NCI-H748 (cell line): ENCODE measurements around the gene ASTN2.

Experiments used
- DNase-seq: peaks from one replicate; lab custom pipeline; 2025; ENCODE audit not compliant: unreplicated experiment; lab: John Stamatoyannopoulos, UW

The ASTN2 gene

DNA sequence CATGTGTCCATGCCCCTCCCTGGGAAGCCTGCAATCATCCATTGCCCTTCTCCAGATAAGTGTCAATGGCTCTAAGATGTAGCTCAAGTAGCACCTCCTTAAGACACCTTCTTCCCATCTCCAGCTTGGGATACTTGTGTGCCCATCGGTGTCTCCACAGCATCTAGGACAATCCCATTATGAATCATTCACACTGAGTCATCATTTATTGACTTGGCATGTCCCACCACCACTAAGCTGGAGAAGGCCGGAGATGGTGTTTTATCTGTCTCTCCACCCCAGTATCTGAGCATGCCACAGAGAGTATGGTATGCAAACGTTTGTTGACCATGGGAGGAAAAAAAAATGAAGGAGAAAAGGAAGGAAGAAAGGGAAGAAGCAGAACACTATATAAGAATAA is 385.5 kb downstream of the ASTN2 start:
- no peak for DNase-seq

DNA sequence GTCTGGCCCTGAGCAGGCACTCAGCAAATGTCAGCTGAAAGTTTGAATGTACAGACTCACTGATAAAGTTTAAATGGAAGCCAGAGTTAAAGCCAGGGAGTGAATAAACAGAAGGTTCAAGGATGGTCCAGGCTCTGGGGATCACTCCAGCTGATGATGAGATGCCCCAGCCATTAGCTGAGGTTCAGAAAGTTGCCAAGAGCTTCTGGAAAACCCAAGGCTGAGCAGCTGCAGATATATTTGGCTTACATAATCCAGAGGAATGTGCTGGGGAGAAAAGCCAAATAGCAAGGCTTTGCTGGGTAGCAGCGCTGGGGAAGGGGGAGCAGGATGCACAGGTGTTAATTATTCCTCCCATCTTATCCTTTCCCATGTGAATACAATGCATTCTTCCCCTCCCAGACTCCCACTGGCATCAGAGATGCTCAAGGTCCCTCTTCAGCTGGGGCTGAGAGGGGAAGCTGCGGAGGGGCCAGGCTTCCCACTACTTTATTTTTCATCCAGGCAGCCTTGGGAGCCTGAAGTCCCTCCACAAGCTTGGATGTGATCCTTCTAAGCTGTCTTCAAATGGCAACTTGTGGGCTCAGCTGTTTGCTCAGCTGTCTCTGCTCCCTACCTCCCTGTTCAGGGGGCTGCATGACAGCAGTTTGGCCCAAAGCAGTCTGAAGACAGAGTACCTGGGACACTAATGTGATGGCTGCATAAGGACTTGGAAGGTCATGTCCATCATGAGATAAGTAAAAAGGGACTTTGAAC is 386.6 kb downstream of the ASTN2 start:
- no peak for DNase-seq

DNA sequence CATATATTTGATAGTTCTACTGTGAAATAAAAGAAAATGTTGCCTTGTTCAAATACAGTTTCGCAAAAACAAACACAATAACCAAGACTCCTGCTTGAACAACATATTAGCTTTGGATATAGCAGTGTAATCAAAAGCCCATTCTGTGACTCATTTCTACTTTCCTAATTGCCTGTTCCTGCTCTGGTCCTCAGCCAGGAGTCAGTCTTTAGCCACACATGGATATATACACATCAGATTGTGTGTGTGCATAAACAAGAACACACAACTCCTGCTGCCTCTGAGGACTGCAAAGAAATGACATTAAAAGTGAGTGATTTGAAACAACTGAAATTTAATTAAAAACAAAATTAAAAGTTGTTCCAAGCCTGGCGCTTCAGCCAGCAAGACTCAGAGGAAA is 393.0 kb downstream of the ASTN2 start:
- peak; percentile 68 for DNase-seq

DNA sequence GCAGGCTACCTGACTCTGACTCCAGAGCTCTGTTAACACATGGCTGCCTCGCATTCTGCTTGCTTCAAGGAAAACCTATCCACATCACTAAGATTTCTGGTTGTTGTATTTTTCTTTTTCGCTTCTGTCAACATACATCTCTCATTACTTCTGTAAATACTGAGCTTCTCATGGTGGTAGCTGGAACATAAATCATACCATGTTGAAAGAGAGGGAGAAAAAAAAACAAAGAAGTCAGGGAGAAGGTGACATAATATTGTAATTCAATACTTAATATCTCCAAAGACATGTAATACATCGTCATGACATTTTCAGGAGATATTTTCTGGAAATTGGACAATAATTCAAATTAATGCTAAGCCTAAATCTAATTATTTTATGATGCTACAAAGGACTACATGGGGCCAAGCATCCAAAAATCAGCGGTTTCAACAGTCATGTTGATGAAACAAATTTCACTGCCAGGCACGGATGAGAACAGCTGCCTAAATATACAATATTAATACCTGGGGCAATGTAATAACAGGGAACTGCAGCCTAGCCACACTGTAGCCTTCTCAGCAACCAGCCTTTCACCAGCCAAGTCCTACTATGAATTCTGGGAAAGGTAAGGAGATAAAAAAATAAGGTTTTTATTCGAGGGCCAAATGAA is 395.8 kb downstream of the ASTN2 start:
- DNase-seq, result no peak

DNA sequence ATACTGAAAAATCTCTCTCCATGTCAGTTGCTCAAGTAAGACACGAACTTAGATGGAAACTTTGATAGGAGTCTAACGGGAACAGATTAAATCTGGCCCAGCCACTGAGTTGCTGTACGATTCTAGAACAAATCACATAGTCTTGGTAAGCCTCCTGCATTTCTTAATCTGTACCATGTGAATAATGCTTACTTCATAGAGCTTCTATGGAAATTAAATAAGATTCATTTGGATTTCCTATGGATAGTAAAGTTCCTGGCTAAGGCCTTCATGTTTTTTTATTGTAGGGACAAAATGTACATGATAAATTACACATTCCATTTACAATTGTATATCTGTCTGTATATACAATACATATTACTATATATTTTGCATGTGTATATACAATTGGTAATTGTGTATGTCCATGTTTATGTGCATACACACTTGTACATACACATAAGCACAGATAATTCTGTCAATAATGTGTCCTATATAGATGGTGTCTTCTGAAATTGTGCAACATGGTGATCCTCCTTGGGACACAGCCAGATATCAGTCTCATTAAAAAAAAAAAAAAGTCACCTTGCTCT is 397.4 kb downstream of the ASTN2 start:
- DNase-seq, result no peak

DNA sequence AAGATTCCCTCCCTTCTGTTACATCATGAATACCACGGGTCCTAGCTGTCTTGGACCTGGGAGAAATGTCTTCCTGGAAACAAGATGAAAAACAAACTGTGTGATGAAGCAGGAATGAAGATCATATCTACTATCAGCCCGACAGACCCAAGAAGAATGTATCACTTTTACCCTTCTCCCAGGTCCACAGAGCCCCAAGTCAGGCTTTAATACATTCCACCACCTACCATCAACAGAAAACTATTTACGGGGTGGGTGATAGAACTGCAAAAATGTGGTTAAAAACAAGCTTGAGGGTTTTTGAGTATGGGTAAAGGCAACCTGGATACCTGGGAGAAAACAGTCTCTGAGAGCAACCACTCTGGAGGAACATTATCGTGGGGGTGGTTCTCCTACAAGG is 400.8 kb downstream of the ASTN2 start:
- no peak for DNase-seq

DNA sequence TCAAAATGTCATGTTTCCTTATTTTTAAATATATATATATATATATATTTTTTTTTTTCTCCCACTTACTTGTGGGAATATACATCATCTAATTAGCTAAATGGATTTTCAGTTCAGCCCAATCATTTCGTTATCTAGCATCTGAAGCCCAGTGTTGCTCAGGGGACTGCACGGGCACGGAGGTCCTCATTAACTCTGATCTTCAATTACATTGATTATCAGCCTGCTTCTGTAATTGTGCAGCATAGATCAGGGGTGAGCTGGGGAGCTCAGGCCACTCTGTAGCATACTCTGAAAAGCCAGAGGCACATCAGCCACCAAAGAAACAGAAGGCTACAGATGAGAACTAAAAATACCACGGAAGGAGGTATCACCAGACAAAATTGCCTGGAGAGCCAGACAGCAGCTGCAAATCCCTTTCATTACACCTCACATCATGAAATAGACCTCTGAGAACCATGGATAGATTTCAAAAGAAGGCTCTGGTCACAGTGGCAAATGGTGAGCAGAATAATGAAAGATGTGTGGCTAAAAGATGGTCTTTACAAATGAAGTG is 401.3 kb downstream of the ASTN2 start:
- no peak for DNase-seq

DNA sequence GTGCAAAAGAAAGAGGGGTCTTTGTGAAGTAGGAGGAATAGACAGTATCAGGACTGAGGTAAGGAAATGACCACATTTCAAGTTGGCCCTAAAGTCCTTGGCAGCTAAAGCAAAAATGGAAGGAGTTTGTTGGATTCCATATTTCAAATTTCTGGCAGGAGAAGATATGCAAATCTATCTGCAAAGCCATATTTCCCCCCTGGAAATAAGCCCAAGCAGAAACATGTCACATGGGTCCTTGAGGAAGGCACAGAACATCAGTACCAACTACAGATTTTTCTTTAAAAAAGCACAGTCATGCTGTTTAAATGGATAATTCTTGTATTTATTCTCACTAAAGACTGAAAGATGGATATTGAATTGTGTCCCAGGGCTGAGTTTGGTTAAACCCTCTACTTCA is 404.8 kb downstream of the ASTN2 start:
- DNase-seq, result no peak

DNA sequence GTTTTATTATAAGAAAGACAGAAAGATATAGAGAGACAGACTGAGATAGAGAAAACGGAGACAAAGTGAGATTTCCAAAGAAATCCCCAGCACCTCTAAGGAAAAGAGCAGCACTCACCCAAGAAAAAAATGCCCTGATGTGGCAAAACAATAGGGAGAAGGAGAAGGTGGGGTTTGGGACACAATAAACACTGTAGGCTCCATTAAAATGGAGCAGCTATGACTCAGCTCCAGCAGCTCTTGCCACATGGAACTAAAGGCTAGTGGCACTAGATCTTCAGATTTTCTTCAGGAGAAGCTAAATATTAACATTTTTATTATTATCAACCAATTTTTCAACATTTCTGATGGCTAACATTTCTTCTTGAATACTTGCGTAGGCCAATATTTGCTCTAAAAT is 406.0 kb downstream of the ASTN2 start:
- no peak for DNase-seq

DNA sequence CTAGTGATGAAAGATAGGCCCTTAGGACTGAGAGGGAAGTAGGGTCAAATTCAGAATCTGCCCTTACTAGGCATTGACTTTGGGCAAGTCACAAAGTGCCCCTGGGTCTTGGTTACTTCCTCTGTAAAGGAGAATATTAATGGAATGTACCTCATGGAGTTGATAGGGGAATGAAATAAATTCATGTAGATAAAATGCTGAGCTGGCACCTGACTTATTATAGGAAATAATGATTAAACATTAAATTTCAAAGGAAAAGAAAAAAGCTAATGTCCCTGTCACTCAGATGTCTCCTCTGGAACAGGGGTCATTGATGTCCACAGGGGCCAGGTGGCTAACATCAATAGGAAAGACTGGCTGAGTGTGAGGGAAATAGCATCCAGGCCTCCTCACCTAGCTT is 406.4 kb downstream of the ASTN2 start:
- DNase-seq, result no peak

DNA sequence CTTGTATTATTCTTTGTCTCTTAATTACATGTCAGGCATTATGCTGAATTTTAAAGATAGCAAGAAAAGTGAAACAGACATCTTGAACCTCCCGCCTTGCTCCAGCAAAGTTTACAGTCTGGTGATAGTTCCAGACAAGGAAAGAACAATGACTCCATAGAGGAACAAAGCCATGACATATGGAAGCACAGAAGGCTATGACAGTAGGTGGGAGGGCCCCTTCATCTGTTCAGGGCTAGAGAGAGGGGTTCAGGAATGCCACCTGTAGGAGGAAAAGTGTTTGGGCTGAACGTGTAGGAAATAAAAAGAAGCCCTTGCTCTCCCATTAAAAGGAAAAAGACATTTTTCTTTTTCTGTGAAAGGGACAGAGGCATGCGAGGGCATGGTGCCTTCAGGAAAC is 412.2 kb downstream of the ASTN2 start:
- no peak for DNase-seq

DNA sequence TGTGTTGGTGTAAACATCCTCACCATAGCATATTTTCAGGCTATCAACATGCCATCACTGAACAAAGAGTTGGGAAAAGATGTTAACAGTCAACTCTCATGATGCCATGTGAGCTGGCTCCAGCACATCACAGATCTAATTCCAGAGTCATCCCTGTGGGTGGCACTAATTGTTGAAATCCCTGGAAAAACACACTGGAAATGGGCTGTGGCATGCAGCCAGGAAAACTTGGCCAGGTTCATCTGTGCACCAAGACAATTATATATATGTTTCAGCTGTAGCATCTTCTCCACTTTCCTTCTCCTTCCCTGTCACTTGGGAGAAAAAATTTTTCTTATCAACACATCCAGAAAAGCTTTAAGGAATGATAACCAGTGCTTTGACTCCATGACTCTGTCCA is 414.0 kb downstream of the ASTN2 start:
- DNase-seq, result no peak

DNA sequence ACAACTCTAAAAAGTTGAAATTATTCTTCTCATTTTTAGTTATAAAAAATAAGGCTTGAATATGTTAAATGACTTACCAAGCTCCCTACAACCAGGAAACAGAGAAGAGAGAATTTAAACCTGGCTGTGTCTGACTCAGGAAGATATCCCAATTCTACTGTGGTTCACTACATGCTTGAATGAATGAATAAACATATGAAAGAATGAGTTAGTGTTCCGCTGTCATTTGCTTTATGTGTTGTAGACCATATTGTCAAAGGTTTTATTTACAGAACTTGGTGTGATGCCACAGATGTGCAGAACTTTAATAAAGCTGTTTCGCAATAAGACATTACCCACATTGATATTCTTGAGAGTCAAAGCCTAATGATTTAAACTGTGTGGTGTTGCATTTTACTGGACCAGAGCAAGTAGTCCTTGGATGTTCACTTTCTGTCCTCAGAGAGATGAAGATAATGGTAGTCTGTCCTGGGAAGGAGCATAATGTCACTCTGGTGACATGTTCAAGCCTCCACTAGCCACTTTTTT is 414.6 kb downstream of the ASTN2 start:
- no peak for DNase-seq

DNA sequence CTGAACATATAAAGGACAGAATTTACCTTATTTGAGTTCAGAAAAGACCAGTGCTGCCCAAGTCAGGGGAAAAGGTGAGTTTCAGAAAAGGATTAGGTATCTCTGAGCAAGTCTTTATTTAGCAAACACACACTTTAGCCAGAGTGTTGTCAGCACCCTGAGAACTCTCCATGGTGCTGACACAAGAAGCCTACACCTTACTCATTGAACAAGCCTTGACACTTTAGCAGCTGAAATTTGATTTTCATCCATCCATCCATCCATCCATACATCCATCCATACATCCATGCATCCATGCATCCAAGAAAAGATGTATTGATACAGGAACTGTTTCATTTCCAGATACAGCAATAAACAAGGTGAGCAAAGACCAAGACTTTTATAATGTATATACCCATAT is 416.6 kb downstream of the ASTN2 start:
- DNase-seq, result no peak

DNA sequence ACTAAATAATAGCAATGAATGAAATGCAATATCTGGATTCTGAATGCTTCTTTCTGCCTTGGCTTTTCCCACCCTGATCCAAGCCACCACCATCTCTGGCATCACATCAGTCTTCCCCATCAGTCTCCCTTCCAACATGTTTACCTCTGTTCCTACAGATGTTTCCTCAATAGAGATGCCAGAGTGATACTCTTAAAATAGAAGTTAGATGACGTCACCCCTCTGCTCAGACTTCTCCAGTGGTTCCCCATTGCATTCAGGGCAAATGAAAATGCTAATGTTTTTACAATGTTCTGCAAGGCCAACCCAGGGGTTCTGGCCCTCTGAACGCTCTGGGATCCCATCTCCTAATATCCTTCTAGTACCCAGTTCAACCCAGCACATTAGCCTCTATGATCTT is 422.0 kb downstream of the ASTN2 start:
- DNase-seq, result no peak

DNA sequence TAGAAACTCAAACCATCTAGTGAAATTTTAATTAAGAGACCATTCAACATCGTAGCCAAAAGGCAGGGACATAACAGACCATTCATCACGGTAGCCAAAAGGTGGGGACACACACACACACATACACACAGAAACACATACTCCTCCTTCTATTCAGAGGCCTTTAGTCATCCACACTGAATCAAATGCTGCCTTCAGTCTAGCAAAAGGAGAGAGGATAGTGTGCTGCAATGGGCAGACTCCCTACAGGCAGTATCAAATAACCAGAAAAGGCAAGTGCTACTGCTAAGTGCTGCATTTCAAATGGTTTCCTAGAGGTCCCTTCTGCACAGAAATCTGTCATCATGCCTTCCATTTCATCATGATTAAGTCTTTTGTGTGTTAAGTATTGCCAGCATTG is 423.8 kb downstream of the ASTN2 start:
- DNase-seq, result no peak

DNA sequence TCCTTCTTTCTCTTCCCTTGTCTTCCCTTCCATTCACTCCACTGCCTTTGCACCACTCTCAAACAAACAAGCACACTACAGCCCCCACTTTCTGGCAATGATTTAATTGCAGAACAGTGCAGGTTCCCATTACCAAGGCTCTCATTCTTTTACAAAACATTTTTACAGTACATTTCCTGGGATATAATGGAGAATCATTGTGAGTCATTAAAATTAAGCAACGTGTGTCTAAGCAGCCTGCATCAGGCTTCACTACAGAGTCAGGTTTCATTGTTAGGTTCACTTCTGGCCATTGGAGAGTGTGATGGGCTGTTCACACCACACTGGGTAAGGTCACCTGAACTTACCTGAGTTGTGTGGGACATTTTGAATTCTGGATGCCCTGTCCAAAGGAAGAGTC is 424.3 kb downstream of the ASTN2 start:
- DNase-seq, result no peak

DNA sequence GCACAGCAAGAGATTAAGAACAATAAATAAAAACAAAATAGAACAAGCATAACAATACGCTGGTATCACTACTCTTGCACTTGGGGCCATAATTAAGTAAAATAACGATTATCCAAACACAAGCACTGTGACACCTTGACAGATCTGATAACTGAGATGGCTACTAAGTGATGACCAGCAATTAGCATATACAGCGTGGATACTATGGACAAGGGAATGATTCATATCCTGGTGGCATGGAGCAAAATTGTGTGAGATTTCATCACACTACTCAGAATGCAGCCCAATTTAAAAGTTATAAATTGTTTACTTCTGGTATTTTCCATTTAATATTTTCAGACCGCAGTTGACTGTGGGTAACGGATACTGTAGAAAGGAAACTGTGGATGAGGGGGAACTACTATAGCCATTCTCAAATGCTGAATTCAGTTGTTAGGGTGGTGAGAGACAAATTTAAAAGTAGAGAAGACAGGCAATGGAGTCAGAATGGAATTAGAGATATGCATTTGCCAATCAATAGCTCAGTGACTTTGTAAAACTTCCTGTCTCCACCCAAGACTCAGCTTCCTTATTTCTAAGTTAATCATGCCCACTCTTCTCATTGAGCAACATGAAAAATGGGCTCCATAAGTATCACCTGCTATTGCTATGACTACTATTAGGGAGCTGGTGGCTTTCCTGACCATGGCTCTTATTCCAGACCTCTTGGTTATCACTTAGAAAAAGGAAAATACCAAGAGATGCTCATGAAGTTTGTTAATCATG is 427.0 kb downstream of the ASTN2 start:
- DNase-seq, result no peak

DNA sequence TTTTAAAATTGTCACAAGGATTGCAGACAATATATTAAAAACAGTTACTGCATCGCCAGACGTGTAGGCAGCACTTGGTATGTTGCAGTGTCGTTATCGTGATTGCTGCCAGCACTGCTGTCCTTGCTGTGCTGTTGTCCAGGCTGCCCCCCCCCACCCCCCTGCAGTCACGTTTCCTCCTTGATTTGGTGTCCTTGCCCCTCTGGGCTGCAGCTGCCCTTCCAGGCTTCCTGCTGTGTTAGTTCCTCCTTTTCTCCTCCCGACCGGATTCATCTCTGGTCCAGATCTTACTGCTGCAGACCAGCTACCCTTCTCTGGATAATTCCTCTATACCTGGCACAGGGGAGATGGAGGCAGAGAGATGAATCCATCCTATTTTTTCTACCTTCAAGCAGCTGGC is 428.8 kb downstream of the ASTN2 start:
- no peak for DNase-seq

DNA sequence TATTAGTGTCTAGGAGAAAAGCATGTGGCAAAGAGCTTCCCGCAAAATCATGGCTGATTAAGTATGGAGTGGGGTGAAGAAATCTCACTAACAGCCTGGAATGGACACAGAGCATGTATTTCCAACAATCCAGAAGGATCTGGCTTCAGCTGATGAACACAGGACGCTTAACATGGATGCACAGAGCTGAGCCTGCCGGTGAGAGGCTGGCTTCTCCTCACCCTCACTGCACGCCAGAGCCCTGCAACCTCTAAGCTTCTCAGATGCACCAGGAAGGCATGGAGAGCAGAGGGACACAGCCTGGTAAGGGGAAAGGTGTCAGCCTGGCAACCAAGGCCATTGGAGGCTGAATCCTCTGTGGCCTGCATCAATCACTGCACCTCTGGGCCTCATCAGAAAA is 429.3 kb downstream of the ASTN2 start:
- DNase-seq, result no peak

DNA sequence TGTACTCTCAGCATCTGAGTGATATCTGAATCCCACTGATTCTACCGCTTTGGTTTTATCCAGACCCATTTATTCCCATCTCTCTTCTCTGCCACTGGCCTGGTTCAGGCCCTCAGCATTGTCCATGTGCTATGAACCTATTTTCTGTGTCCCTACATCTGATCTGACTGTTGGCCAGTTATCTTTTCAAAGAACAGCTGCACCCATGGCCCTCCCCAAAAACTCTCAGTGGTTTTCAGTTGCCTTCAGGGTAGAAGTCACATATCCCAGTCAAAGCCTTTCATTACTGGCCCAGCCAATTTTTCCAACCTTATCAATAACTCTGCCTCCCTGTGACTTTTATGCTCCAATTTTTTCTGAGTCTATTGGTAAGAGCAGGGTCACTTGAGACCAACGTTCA is 430.7 kb downstream of the ASTN2 start:
- no peak for DNase-seq
